Stimulated activated CD8-positive, alpha-beta memory T cell treated with anti-CD3 and anti-CD28 coated beads, Interleukin-15, amount 100 ng/mL, for 24 hours (primary cell): ENCODE data around the gene MN1.

ENCODE experiments used
- DNase-seq: peaks from one replicate; pipeline ENCODE4 v3.0.0-alpha.2; 2020; ENCODE audit warnings: low read depth

Gene MN1

GRCh38 chr22:27801616-27802345, at the start of gene MN1:
TSS of gene MN1 (minus strand) at chr22:27801756. CDS start at chr22:27800543, 1,213 bp downstream.
- peak; percentile 13 for DNase-seq

- no peak for DNase-seq
Observed at GRCh38 chr22:27850000-27850521, 48.5 kb upstream of the MN1 start.

DNA sequence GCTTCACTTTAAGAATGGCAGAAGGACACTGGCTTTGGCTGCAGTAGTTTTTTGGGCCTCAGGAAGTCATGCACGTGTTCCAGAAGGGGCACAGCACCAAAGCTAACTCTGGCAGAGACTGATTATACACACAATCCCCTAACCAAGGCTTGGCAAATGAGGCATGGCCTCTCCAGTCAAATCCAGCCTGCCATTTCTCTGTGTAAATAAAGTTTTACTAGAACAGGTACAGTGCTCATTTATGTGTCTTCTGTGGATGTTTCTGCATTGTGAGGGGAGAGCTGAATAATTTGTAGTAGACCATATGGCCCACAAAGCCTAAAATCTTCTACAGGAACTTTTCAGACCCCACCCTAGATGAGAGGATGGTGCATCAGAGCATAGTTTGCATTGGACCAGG, 46.4 kb upstream of the MN1 start:
- DNase-seq = no peak

- DNase-seq = no peak
Observed at GRCh38 chr22:27846910-27847309, 45.4 kb upstream of the MN1 start.

DNA sequence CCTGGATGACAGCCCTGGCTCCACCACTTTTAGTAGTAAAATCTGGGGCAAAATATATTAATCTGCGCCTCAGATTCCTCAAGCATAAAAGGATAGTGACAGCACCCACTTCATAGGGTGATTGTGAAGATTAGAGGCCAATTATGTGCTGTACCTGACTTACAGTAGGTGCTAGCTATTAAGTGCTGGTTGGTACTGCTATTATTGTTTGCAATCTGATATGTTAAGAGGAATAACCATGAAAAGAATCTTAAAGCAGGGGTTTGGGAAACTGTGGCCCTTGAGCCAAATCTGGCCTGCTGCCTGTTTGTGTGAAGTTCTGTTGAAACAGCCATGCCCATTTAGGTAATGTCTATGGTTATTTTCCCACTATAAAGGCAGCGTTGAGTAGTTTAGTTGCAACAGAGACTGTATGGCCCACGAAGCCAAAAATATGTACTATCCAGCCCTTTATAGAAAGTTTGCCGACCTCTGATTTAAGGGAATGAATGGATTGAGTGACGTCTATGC, 44.7 kb upstream of the MN1 start:
- no peak for DNase-seq

GRCh38 chr22:27845644-27846043, 44.1 kb upstream of the MN1 start:
- DNase-seq = no peak

- no peak for DNase-seq
Observed at GRCh38 chr22:27844656-27845591, 43.4 kb upstream of the MN1 start.

DNA sequence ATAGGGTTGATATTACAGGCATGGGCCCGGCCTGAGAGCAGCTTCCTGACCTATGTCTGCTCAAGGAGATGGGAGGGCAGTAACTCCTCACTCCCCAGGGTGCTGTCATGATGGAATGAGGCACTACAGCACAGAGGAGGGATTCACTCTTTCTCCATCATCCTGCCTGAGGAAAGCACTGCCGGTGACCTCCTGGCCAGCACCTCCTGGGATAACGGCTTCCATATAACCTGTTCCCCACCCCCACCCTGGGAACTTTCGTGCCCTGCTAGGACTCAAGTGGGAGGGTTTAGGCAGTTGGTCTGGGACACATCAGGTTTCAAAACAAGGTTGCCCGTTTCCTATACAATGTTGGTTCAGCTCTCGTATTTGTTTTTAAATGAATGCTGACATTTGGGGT, 42.7 kb upstream of the MN1 start:
- no peak for DNase-seq

DNA sequence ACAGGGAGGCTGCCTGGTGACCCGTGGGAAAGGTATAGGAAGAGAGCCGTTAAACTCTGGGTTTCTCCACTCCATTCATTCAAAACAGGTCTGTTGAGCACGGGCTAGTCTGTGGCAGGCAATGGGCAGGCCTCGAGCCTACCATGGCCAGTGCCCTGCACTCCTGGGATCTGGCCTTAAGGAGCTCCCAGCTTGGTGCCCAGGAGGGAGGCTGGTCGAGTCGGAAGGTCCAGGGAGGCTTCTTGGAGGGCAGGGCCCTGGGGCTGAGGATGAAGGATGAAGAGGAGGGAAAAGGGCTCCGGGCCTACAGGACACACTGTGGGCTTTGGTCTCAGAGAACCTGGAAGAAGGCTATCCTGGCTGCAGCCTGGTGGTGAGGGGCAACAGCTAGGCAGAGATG, 41.9 kb upstream of the MN1 start:
- DNase-seq = no peak

DNA sequence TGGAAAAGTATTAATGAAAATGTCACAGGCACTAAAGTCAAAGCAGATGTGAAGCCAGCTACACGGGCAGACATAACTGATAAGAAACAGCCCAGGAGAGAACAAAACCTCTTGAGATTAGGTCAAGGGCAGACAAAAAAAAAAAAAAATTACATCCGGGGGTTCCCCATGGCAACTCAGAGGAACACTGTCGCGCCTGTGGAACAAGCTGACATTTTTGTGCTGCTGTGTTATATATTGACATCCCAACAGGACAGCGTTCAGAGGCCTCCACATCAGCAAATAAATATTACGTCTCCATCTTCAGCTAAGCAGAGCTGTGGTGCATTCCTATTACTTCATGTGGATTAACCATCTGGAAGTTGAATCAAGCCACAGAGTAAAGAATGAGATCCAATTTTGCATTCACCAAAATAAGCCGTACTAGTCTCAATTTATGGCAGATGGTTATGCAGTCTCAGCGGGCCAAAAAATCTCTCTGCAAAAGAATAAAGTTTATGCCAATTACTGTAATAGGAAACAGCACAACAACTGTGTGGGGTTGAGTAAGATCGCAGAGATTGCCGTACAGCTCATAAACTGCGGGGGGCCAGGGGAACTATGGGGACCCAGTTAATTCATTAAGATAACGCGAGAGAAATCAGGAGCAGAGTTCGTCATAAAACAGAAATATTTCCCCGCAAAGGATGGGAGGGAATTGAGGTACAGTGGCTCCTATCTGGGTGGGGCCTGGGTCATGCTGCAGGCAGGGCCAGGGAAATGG, 41.3 kb upstream of the MN1 start:
- no peak for DNase-seq

DNA sequence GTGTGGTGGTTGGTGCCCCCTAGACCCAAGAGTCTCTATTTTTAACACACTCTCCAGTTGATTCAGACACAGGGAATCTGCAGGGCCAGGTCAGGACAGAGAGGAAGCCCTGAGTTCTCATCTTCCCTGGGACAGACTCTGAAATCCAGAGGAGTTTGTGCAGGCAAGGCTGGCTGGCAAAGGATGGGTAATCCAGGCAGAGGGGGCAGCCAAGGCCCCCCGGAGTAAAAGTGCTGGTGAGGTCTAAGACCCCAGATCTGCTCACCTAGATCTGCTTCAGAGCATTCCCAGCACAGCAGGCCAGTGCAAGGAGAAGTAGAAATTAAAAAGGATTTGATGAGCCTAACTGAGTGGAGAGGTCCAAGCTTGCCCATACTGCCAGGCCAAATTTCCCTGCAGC, 40.6 kb upstream of the MN1 start:
- no peak for DNase-seq

DNA sequence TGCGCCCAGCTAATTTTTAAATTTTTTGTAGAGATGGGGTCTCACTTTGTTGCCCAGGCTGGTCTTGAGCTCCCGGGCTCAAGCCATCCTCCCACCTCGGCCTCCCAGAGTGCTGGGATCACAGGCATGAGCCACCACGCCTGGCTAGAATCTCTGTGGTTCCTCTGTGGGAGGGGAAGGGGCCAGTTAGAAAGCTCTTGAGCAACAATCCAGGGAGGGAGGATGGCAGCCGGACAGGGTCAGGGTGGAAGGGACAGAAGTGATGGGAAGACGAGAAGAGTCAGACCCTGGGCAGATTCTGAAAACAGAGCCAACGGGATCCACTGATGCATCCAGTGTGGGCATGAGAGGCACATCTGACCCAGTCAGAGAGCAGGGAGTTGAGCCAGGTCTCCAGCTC, 38.9 kb upstream of the MN1 start:
- no peak for DNase-seq

DNA sequence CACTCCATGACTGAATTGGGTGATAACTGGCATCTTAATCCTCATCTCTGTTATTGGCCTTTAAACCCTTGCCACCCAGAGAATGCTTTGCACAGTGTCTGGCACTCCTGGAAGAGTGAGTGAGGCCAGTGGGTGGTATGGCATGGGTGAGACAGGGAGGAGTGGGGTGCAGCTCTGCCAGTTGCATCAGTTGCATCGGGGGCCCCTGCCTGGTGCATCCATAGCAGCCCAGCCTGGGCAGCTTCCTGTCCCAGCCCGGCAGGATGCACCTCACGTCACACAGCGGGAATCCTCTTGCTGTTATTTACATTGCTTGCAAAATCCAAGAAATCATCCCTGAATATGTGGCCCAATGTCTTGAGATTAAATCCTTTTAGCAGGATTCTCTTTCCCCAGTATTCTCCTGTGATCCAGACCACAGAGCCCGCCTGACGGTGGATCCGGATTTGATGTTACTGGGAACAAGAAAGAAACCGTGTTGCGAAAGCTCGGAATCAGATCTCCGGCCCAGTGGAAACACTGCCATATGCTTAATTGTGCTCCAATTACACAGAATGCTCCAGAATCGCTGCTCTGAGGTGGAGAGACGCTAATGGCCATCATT, 37.6 kb upstream of the MN1 start:
- DNase-seq = no peak

GRCh38 chr22:27836181-27836580, 34.6 kb upstream of the MN1 start:
- DNase-seq = no peak

DNA sequence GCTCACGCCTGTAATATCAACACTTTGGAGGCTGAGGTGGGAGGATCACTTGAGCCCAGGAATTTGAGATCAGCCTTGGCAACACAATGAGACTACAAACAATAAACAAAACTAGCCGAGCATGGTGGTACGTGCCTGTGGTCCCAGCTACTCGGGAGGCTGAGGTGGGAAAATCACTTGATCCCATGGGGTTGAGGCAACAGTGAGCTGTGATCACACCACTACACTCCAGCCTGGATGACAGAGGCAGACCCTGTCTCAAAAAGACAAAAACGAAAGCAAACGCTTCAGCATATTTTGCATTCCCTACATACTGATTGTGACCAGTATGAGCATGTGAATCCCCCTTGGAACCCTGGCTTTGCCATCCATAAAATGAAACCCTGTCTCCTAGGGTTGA, 33.9 kb upstream of the MN1 start:
- DNase-seq = no peak

- DNase-seq = no peak
Observed at GRCh38 chr22:27834364-27835185, 33.0 kb upstream of the MN1 start.

DNA sequence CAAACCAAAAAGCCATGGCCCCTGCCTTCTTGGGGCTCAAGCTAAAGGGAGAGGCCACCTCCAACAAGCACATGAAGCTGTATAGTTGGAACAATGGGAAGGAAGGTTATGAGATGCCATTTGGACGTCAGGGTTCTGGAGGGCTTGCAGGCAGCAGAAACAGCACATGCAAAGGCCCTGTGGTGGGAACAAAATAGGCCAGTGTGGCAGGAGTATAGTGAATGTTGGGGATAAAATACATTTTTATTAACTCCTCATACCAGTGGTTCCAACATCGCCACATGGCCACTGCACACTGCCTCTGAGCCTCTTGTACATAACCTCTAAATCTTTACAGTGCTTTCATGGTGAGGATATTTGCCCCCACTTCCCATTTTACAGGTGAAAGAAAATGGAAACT, 32.2 kb upstream of the MN1 start:
- DNase-seq = no peak

DNA sequence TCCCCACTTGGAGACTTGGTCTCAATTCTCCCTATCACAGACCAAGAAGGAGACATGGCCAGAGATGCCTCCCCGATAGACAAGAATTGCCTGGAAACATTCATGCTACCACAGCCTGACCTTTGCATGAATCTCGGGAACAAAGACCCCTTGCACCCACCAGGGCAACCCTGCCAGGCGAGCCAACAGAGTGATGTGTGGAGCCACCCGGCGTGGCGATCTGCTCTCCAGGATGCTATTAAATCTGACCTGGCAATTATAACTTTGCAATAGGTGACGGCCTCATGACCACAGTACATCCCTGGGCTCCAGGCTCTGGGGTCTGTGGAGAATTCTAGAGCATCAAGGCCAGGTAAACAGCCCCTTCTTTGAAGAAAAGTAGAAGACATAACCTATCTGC, 31.1 kb upstream of the MN1 start:
- DNase-seq = no peak

GRCh38 chr22:27829620-27830019, 28.1 kb upstream of the MN1 start:
- DNase-seq = no peak
